Skin of body (tissue), 2 donors: Measurements from ENCODE around the gene NACC2. TPM values are rescaled to one million over a fixed set of nuclear protein-coding genes. Genes with fewer than 3 reads are reported as not detected.
A peak's percentile ranks its signal among the peaks of the same experiment; 100 is the strongest.

Experiments
- DNase-seq: peaks from one replicate; lab custom pipeline; 2025; lab: John Stamatoyannopoulos, UW
- total RNA-seq: library from RNA; depleted of rRNA; stranded (reverse); fragments of >200 nt; gene quantifications from one replicate; pipeline ENCODE4 v1.2.3, GENCODE V29; 2014

The NACC2 gene
- total RNA-seq, 1 donor from 2014 or later = 2.9 TPM

DNA sequence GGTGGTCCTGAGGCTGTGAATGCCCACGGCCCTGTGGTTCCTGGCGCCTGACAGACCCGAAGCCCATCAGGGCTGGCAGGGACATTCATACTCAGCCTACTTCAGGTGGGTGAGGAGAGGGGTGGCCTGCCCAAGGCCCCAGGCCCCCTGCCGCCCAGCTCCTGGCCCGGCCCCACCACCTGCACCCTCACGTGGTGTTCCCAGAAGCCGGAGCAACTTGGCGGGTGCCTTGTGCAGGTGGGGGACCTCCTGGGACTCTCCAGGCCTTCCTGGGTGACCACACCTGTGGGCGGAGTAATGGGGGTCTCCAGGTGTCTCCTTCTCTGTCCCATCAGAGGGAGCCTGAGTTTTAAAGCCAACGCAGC, 97.1 kb downstream of the NACC2 start:
- DNase-seq = no peak

- DNase-seq = no peak
Measured at GRCh38 chr9:135997090-135998015, 97.7 kb downstream of the NACC2 start.

- no peak for DNase-seq
Measured at GRCh38 chr9:135995816-135996215, 99.3 kb downstream of the NACC2 start.

DNA sequence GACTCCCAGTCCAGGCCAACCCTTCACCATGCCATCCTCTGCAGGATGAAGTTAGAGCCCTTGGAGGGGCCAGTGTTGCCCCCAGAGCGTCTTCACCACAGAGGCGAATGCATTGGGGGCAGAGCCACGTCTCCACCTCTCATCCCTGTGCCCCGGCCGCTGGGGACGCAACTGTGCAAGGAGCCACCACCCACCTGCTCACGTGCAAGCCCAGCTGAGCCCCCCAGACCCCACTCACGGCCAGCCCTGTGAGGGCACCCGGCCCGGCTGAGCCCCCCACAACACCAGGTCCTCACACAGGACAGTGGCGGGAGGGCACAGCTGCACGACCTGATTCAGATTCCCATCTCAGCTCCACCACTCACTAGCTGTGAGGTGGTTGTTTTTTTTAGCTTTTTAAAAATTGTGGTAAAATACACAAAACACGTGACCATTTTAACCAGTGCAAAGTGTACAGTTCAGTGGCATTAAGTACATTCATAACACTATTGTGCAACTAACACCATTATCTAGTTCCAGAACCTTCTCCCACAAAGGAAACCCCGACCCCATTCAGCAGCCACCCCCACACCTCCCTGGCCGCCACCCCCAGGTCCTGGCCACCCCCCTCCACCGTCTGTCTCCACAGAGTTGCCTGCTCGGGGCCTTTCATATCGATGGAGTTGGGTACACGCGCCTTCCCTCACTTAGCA, 100.4 kb downstream of the NACC2 start:
- no peak for DNase-seq

- DNase-seq = no peak
Measured at GRCh38 chr9:135993765-135994500, 101.2 kb downstream of the NACC2 start.

- no peak for DNase-seq
Measured at GRCh38 chr9:135993409-135993742, 101.7 kb downstream of the NACC2 start.

GRCh38 chr9:135992486-135993408, 102.3 kb downstream of the NACC2 start:
- peak; percentile 76 for DNase-seq

DNA sequence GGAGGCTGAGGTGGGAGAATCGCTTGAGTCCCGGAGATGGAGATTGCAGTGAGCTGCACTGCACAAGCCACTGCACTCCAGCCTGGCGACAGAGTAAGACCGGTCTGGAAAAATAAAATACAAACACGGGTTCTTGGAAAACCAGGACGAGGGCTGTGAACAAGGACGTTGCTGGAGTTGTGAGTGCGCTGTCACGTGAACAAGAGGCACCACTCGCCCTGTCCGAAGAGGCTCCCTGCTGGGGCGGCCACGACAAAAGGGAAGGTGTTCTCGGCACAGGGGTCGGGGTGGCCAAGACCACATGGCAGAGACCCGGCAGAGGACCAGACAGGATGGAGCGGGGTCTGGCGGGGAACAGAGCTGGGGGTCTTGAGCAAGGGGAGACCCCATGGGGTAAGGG, 103.3 kb downstream of the NACC2 start:
- DNase-seq = no peak

GRCh38 chr9:135990468-135991429, 104.3 kb downstream of the NACC2 start:
- DNase-seq = peak; percentile 84

- no peak for DNase-seq
Measured at GRCh38 chr9:135989722-135990467, 105.2 kb downstream of the NACC2 start.

DNA sequence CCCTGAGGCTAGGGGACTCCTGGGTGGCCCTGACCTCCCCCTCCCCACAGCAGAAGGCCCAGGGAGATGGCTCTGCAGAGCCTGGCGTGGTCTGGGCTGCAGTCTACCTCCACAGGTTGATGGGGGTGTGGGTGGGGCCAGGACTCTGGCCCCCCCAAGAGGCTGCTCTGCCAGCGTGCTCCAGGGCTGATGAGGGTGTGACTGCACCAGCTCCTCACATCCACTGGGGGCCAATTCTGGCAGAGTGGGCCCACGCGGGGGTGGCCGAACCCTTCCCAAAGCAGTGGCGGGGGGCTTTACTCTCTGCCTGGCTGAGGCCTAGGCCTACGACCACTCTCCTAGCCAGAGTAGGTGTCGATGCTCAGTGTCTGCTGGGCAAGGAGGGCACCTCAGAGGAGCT, 105.9 kb downstream of the NACC2 start:
- DNase-seq = no peak

DNA sequence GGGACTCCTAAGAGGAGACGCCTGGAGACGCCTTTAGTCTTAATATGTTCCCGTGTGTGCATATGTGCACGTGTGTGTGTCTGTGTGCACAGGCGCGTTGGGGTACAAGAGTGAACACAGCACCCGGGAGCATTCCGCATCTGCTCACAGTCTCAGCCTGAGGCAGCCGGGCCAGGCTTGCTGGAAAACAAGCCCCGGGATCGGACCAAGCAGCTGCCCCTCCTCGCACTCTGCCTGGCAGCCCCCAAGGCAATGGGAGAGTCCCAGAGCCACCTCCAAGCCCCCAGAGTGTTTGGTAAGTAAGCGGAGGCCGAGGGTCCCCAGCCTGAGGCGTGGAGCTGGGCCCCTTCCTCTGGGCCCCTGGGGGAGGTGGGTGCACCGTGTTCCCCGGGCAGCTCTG, 106.6 kb downstream of the NACC2 start:
- no peak for DNase-seq

- DNase-seq = no peak
Measured at GRCh38 chr9:135987838-135988404, 107.2 kb downstream of the NACC2 start.

DNA sequence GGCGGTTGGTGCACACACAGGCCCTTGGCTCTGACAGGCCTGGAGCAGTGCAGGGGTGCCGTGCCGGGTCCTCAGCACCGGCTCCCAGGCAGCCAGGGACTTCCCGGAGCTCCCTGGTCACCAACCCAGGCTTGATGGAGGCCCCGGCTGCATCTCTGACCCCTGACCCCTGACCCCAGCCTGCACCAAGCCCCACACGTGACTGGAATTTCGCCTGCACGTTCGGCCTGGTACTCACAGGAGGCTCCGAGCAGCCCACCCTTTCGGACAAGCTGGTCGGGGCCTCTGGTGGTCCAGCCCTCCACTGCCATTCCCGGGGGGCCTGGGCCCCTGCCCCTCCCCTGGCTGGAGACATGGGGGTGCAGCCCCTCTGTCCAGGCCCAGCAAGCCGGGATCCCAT, 108.5 kb downstream of the NACC2 start:
- no peak for DNase-seq

GRCh38 chr9:135985889-135986288, 109.2 kb downstream of the NACC2 start:
- DNase-seq = no peak

DNA sequence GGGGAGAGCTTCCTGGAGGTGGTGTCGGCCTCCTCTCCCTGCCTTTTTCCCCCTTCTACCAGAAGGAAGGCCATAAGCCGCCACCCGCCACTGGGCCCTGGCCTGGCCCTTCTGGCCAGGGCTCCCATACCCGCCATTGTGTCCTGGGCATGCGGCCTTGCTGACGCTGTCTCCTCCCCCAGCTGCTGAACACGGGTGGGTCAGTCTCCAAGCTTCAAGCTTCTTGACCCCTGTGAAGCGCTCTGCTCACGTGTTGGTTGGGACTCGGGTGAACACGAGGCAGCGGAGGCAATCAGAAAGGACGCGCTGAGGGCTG, 109.7 kb downstream of the NACC2 start:
- DNase-seq = no peak

- DNase-seq = no peak
Measured at GRCh38 chr9:135984072-135984710, 110.9 kb downstream of the NACC2 start.
